Lower leg skin (tissue), 3 donors: ENCODE data around the gene PMEPA1.

Experiments used
- POLR2A ChIP-seq, 2 donors: fragments of 450-650 bp; IDR thresholded peaks; one replicate each; pipeline ENCODE4 v1.6.1; 2016 to 2017; ENCODE audit warnings: antibody characterized with exemption in 2 of 2, mild to moderate bottlenecking in 1 of 2, moderate library complexity in 1 of 2
- TF ChIP-seq, protein P1 (sequence below), 3 donors: fragments of 450-650 bp; IDR thresholded peaks; one replicate each; pipeline ENCODE4 v1.5.1; 2016; ENCODE audit warnings: antibody characterized with exemption in 3 of 3, mild to moderate bottlenecking in 3 of 3, moderate library complexity in 2 of 3

DNA sequence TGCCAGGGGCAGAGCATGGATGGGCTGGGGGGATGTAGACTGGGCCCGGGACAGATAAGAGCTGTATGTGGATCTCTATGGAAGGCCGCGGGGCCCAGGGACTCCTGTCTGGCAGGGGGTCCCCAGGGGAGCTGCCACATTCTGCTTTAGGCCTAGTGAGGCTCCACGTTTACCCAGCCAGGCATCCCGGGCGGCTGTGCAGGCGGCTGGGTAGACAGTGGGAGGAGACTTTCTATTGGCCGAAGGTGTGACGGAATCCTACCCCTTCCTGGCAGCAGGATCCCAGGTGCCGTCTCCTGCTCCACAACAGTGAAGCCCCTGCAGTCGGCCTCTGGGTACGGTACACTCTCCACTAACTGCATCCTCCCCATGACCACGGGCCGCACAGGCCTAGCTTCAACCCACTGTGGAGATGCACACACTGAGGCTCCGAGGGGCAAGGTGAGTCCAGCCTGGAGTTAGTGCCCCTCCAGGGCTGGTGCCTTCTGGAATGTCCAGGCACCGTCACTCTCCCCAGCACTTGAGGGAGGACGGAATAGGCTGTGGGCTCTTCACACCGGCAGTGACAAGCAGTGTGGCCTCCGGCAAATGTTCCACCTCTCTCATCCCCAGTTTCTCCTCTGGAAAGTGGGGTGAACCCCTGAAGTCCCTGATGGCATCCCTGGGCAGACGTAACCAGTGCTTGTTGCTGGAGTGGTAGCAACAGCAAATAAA, 52.8 kb downstream of the PMEPA1 start:
- TF ChIP-seq, protein P1, sequence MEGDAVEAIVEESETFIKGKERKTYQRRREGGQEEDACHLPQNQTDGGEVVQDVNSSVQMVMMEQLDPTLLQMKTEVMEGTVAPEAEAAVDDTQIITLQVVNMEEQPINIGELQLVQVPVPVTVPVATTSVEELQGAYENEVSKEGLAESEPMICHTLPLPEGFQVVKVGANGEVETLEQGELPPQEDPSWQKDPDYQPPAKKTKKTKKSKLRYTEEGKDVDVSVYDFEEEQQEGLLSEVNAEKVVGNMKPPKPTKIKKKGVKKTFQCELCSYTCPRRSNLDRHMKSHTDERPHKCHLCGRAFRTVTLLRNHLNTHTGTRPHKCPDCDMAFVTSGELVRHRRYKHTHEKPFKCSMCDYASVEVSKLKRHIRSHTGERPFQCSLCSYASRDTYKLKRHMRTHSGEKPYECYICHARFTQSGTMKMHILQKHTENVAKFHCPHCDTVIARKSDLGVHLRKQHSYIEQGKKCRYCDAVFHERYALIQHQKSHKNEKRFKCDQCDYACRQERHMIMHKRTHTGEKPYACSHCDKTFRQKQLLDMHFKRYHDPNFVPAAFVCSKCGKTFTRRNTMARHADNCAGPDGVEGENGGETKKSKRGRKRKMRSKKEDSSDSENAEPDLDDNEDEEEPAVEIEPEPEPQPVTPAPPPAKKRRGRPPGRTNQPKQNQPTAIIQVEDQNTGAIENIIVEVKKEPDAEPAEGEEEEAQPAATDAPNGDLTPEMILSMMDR (IDR thresholded peaks at IDR 0.05), result no peak
- no peak for TF ChIP-seq POLR2A (IDR thresholded peaks at IDR 0.05)
